Activated B cell treated with CpG ODN at 0.5 μM for 24 hours (primary cell): ENCODE measurements around the gene ICE2. TPM values are rescaled to one million over a fixed set of nuclear protein-coding genes. Genes with fewer than 3 reads are reported as not detected.
A peak's percentile ranks its signal among the peaks of the same experiment; 100 is the strongest.

Experiments
- ATAC-seq: fragments of 200-7000 bp; cut with Tn5 transposase; one replicate; pipeline ENCODE4 v1.10.0; 2021; ENCODE audit warnings: low read depth, mild to moderate bottlenecking, moderate library complexity
- CTCF ChIA-PET: fragments of 350-600 bp; sonication (Branson Sonifier 250); formaldehyde crosslinking; loops from one replicate; lab custom pipeline; 2021; ENCODE audit warnings: antibody characterized with exemption; lab: Charles Lee
- POLR2A ChIA-PET: fragments of 350-600 bp; sonication (Branson Sonifier 250); formaldehyde crosslinking; loops from one replicate; lab custom pipeline; 2021; ENCODE audit warnings: antibody characterized with exemption; lab: Charles Lee
- DNase-seq: peaks from one replicate; pipeline ENCODE4 v3.0.0; 2022
- H3K27ac Mint-ChIP-seq: one replicate; pipeline ENCODE4 v1.8.0; 2020; ENCODE audit warnings: mixed read lengths
- H3K27me3 Mint-ChIP-seq: one replicate; pipeline ENCODE4 v1.8.0; 2021; ENCODE audit warnings: mixed read lengths
- H3K36me3 Mint-ChIP-seq: one replicate; pipeline ENCODE4 v1.8.0; 2021; ENCODE audit warnings: low read depth, mixed read lengths
- H3K4me1 Mint-ChIP-seq: one replicate; pipeline ENCODE4 v1.8.0; 2021; ENCODE audit warnings: mixed read lengths
- H3K4me3 Mint-ChIP-seq: one replicate; pipeline ENCODE4 v1.8.0; 2020; ENCODE audit warnings: mild to moderate bottlenecking, mixed read lengths
- H3K9me3 Mint-ChIP-seq: one replicate; pipeline ENCODE4 v1.8.0; 2020; ENCODE audit warnings: mixed read lengths
- intact Hi-C: fragments of 100-400 bp; cut with micrococcal nuclease; formaldehyde crosslinking; loops from one replicate; pipeline ENCODE4 v1.15.1; 2024
- total RNA-seq: library from RNA; stranded (reverse); gene quantifications from 2 replicates; pipeline ENCODE4 v1.2.3, GENCODE V29; 2022
- TF ChIP-seq, protein P1 (sequence below): fragments of 200-600 bp; IDR thresholded peaks from one replicate; pipeline ENCODE4 v1.8.0; 2022; ENCODE audit warnings: antibody characterized with exemption, mild to moderate bottlenecking

The ICE2 gene
- total RNA-seq, 1 donor from 2014 or later, result 78.0 TPM

DNA sequence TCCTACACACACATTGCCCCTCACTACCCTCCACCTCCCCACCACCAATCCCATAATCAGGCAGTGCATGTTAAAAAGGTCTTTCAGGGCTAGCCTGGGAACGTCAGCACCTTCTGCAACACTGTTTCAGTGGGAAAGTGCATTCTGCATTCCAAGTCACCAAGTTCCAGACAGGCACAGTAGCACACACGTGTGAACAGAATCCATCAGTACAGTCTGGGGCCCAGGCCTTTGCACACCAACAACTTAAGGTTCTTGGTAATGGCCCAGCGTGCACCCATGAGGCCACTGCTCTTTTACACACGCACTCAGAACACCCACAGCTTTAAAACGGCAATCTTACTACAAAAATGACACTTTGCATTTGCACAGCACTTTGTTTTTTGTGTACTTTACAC lies 82.4 kb downstream of the ICE2 start:
- ATAC-seq (no peak), DNase-seq (no peak)
- H3K27me3 Mint-ChIP-seq, result no peaks in the 10 kb centered on the region
- ChIA-PET CTCF (no interaction called here), POLR2A (no interaction called here)
- peak overlapping the region; percentile 96 for H3K4me3 Mint-ChIP-seq
- no peaks in the 10 kb centered on the region for H3K9me3 Mint-ChIP-seq
- H3K36me3 Mint-ChIP-seq, result peaks cover 41% of the 10 kb centered on the region
- TF ChIP-seq, protein P1, sequence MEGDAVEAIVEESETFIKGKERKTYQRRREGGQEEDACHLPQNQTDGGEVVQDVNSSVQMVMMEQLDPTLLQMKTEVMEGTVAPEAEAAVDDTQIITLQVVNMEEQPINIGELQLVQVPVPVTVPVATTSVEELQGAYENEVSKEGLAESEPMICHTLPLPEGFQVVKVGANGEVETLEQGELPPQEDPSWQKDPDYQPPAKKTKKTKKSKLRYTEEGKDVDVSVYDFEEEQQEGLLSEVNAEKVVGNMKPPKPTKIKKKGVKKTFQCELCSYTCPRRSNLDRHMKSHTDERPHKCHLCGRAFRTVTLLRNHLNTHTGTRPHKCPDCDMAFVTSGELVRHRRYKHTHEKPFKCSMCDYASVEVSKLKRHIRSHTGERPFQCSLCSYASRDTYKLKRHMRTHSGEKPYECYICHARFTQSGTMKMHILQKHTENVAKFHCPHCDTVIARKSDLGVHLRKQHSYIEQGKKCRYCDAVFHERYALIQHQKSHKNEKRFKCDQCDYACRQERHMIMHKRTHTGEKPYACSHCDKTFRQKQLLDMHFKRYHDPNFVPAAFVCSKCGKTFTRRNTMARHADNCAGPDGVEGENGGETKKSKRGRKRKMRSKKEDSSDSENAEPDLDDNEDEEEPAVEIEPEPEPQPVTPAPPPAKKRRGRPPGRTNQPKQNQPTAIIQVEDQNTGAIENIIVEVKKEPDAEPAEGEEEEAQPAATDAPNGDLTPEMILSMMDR, result no peak
- intact Hi-C loops, result loop anchor here (5.0 to 10.0 kb wide), 2 partner anchors 46 to 1668 kb away; partner anchors contain the start of genes C2CD4A and VPS13C
- H3K27ac Mint-ChIP-seq, result peak overlapping the region; percentile 95
- peaks cover 45% of the 10 kb centered on the region for H3K4me1 Mint-ChIP-seq

DNA sequence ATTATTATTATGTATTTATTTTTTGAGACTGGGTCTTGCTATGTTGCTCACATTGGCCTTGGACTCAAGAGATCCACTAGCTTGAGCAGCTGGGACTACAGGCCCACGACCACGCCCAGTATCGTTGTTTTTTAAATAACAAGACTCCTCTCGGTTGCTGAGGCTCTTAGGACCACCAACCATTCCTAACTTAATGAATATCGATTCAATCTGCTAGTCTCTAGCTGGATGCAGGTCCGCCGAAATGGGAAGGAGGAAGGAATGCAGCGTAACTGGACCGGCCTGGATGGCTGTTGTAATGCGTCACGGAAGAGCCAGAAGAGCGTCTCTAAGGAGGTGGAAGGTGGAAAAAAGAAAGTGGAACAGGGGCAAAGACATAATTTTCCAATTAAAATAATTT lies 82.8 kb downstream of the ICE2 start:
- no peaks in the 10 kb centered on the region for H3K9me3 Mint-ChIP-seq
- DNase-seq (no peak), ATAC-seq (no peak)
- H3K36me3 Mint-ChIP-seq, result peaks cover 41% of the 10 kb centered on the region
- intact Hi-C loops, result loop anchor here (5.0 to 10.0 kb wide), 2 partner anchors 46 to 1669 kb away; partner anchors contain the start of genes C2CD4A and VPS13C
- peak overlapping the region; percentile 26 for H3K27ac Mint-ChIP-seq
- H3K4me1 Mint-ChIP-seq, result peaks cover 46% of the 10 kb centered on the region
- peak overlapping the region; percentile 96 for H3K4me3 Mint-ChIP-seq
- TF ChIP-seq, protein P1, result no peak
- no peaks in the 10 kb centered on the region for H3K27me3 Mint-ChIP-seq
- ChIA-PET POLR2A (no interaction called here), CTCF (no interaction called here)

DNA sequence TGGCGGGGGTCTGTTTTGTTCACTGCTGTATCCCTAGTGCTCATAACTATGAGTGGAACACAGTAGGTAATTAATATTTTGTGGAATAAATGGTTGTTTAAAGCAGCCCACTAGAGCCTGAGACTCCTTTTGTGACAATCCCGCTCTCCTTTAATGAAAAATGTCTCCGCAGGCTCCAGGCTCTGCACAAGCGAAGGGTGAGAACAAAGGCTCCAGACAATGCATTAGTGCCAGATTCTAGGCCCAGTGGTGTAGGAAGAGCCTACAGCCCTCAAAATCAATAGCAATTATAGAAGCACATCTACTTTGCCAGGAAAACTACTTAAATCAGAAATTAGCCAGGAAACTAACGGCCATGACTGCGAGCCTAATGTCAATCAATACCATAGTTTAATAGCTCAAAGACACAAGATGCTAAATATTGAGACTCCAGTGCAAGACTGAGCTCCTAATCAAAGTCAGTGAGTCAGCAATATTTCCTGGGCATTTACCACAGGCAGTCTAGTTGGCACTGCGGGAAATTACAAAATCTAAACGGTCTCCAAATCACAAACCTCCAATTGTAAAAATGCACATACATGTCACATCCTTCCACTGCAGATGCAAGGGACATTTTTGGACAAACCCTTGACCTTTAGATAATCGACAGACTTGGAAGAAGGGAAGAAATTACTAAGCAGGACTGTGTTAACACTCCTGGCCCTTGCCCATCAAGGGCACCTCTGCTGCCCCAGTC lies 83.5 kb downstream of the ICE2 start:
- TF ChIP-seq, protein P1, result no peak
- no peaks in the 10 kb centered on the region for H3K9me3 Mint-ChIP-seq
- ChIA-PET POLR2A (no interaction called here), CTCF (no interaction called here)
- peak overlapping the region; percentile 11 for H3K4me3 Mint-ChIP-seq
- ATAC-seq (no peak), DNase-seq (no peak)
- no peak overlapping the region for H3K27ac Mint-ChIP-seq
- intact Hi-C loops, result loop anchor here (5.0 to 10.0 kb wide), 2 partner anchors 47 to 1669 kb away; partner anchors contain the start of genes C2CD4A and VPS13C
- peaks cover 41% of the 10 kb centered on the region for H3K36me3 Mint-ChIP-seq
- H3K27me3 Mint-ChIP-seq, result no peaks in the 10 kb centered on the region
- H3K4me1 Mint-ChIP-seq, result peaks cover 47% of the 10 kb centered on the region

DNA sequence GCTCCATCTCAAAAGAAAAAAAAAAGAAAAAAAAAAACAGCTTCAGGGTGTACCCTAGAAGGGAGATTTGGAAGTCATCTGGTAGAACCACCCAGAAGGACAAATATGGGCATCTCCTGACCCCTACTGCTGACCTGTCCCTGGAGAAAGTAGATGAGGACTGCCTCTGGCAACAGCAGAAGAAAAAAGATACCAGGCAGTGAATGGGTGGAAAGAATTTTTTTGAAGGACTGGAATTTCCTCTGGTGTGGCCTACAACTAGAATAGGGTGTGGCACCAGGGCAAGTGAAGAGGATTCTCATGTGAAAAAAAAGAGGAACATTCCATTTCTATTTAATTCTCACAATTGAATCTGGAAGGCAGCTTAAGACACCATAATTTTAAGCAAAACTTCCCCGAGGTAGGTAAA lies 84.2 kb downstream of the ICE2 start:
- ChIA-PET CTCF (no interaction called here), POLR2A (no interaction called here)
- no peaks in the 10 kb centered on the region for H3K27me3 Mint-ChIP-seq
- ATAC-seq (no peak), DNase-seq (no peak)
- H3K27ac Mint-ChIP-seq, result no peak overlapping the region
- H3K9me3 Mint-ChIP-seq, result no peaks in the 10 kb centered on the region
- TF ChIP-seq, protein P1, result no peak
- peaks cover 51% of the 10 kb centered on the region for H3K4me1 Mint-ChIP-seq
- intact Hi-C loops, result loop anchor here (5.0 to 10.0 kb wide), 2 partner anchors 48 to 1670 kb away; partner anchors contain the start of genes C2CD4A and VPS13C
- no peak overlapping the region for H3K4me3 Mint-ChIP-seq
- peaks cover 48% of the 10 kb centered on the region for H3K36me3 Mint-ChIP-seq

DNA sequence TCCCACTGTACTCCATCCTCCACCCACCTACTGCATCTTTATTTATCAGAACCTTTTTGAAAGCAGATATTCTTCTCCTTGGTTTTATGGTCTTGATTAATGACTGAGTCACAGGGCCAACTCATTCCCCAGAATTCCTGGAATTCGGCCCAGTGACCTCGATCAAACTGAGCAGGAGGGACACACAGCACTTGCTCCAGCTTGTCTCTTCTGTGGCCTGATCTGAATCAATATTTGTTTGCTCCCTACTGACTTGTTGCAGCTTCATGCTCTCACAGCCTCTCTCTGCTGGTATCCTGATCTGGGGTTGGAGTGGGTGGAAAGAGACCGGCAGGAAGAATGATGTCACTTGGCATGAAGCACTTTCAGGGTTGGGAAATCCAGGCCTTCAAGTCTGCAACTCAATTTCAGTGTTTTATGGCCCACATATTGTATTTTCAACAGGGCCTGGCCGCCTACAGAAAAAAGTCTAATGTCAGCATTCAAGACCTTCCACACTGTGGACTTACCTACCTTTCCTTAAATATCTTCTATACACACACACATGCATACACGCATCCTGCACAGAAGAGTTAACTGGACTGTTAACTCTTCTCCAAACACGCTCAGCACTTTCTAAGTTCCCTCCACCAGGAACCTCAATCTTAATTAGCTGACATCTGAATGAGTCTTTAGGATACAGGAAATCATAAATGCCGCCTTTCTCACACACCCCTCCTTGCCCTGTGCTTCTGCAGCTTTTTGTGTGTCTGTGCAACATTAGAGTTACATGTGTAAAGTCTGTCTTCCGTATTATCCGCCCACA lies 85.8 kb downstream of the ICE2 start:
- ChIA-PET CTCF (no interaction called here), POLR2A (interaction anchor here (0.6 kb wide), 1 partner anchor 877 kb away, joined by 6 read pairs; no protein-coding TSS in a partner anchor)
- Mint-ChIP-seq H3K4me3 (no peak overlapping the region), H3K27ac (no peak overlapping the region), H3K4me1 (peaks cover 49% of the 10 kb centered on the region), H3K36me3 (peaks cover 48% of the 10 kb centered on the region), H3K27me3 (no peaks in the 10 kb centered on the region), H3K9me3 (no peaks in the 10 kb centered on the region)
- DNase-seq, result no peak
- TF ChIP-seq, protein P1, result no peak
- ATAC-seq, result no peak
- intact Hi-C loops, result loop anchor here (10.0 kb wide), 1 partner anchor 1672 kb away; the partner anchor contains the start of genes C2CD4A and VPS13C
